ENCODE data around the gene COASY.

COASY gene

DNA sequence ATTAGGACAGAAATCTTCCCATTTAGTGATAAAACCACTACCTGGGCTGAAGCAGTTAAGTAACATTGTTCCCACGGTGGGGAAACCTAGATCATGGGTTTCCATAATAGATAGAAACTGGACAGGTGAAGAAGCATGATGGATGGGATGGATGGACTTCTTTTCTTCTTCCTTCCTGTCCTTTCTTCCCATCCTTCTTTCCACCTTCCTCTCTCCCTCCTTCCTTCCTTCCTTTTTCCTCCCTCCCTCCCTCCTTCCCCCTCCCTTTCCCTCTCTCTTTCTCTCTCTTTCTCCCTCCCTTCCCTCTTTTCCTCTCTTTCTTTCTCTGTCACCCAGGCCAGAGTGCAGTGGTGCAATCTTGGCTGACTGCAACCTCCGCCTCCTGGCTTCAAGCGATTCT is 12.5 kb downstream of the COASY start:
- no peak for DNase-seq (ENCODE audit: low read depth)

DNA sequence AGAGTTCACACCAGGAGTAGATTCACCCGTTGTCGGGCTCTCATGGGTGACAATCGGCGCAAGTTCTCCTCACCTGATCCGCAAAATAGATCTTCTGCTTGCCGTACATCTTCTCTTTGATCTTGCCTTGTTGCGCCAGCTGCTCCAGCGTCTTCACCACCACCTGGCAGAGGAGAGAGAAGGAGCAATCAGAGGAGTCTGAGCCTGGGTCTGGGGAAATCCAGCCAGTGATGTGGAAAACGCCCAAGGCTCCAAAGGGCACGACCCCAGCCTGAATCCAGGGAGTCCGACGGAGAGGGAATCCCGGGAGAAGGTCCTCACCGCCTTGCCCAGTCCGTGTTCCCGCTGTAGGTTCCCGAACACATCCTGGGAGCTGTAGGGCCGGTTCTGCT is 15.2 kb downstream of the COASY start:
- no peak for DNase-seq (ENCODE audit: low read depth)

DNA sequence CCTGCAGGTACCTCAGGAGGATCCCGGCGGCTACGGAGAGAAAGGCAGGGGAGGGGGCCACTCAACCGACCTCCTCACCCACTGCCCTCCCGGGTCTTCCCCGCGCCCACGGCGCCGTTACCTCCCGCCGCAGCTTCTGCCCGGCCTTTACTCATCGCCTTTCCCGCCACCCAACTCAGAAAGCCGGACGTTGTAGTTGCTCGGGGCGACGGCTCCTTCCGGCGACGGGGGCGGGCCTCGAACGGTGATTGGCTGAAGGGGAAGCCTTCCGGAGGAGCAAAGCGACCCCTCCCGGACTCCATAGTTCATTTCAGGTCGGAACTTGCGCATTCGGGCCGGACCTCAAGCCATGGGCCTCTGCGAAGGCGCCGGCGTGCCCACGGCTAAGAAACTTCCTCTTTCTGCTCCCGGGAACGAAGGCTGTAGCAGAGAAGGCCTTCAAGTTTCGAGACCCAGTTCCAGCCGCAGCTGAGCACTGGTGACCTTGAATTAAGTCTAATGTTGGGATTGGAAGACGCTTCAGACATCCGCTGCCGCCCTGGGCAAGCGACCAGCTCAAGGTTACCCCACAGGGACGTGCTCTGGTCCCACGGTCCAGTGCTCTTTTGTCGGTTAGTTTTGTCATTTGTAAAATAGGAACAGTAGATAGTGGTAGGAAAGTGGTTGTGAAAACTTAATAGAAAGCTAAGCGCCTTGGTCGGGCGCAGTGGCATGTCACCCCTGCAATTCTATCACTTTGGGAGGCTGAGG is 15.8 kb downstream of the COASY start, which contains the start of gene PSMC3IP:
PSMC3IP (minus strand) TSS at position 198 of the 750 bp plus-strand sequence; CDS start at position 155, 43 bp downstream.
- peak; percentile 89 for DNase-seq (ENCODE audit: low read depth)

DNA sequence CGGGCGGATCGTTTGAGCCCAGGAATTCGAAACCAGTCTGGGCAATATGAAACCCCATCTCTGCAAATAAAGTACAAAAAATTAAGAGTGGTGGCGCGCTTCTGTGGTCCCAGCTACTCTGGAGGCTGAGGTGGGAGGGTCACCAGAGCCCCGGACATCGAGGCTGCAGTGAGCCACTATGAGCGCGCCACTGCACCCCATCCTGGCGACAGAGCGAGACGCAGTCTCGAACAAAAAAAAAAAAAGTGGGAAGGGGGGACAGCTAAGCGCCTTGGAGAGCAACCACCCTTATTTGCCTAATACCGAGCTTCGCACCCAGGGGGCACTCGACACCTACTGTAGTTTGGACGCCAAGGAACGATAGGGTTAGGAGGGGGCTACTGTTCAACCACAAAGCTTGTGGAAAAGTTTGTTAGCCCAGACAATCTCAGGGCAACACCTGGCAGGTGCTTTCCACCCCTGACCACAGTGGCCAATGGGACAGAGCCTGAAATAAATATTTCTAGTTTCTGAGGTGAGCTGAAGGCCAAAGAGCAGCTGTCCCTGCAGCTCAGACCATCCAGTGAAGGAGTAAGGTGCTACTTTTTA is 16.4 kb downstream of the COASY start:
- DNase-seq (ENCODE audit: low read depth): peak; percentile 42

DNA sequence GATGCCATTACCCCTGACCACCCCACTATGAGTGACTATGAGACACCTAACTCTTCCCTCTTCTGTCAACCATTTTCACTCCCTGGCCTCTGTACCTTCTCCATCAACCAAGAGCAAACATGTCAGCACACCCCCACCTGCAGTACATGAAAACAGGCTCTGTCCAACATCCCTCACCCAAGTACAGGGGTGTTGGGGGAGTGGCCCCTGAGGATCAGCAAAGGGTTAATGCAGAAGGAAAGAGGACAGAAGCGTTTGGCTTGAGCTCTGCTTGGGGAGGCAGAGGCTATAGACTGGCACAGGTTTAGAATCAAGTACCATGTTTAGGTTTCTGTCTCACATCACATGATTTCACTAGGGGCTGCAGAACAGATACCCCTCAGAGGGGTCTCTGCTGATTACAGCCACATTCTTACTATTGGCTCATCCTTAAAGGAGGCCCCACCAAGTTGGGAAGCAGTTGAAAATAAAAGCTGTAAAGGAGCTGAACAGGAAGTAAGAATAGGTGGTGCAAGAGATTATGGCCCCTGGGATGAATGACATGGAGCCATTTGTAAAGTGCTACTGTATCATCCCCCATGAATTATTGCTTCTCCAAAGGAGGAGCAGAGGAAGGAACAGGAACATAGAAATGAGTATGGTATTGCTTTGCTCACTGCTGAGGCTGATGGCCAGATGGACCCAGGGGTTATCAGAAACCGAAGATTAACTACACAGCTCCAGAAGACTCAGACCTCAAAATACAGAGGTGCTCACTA is 18.0 kb downstream of the COASY start:
- no peak for DNase-seq (ENCODE audit: low read depth)

DNA sequence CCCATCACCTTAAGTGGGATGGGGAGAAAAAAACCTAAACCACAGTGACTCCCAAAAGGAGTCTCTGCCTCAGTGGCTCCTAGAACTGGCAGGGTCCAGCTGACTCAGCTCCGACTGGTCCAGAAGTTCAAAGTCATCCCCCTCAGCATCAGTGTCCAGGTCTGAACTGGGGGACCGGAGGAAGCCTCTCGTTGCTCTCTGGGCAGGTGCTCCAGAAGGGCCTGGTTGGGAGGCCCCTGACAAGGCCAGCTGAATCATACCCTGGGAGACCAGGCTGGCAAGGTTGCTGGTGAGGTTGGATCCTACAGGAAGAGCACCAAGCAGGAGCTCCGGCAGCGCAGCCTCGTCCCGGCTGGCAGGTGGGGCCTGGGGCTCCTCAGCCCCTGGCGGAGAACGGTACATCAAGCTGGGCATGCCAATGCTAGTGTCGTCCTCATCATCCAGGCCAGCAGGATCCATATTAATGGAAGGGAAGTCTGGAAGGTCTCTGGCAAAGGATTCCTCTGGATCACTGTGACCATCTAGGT is 19.9 kb downstream of the COASY start:
- DNase-seq (ENCODE audit: low read depth): no peak

DNA sequence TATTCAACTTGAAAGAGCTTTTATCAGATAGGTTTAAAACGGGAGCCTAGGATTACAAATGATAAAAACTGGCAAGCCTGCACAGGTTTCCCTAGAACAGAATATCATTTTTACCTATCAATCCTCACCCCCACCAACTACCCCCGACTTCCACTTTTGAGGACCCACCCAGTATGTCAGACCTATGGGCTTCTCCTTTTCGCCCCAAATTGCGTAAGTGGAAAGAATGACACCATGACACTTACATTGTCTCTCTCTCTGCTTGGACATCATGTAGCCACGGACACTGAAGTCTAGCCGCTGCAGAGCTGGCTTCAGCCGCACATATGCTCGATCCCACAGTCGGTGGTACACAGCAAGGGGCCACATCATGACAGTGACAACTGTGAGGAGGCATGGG is 22.9 kb downstream of the COASY start:
- DNase-seq (ENCODE audit: low read depth): no peak

DNA sequence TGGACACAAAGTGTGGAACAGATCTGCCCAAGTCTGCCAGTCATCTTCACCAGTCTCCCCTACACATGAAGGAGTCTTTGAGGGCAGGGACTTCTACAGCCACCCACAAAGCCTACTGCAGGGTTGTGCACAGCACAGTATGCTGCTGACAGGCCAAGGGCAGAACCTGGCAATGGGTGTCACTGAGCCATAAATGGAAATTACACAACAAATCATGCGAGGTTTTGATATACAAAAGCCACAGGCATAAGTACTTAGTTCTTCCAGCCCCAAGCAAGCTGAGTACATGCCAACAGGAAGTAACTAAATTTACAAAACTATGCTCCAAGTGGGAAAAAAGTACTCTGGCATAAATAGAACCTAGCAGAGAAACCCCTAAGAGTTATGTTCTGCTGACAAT is 23.4 kb downstream of the COASY start:
- no peak for DNase-seq (ENCODE audit: low read depth)

DNA sequence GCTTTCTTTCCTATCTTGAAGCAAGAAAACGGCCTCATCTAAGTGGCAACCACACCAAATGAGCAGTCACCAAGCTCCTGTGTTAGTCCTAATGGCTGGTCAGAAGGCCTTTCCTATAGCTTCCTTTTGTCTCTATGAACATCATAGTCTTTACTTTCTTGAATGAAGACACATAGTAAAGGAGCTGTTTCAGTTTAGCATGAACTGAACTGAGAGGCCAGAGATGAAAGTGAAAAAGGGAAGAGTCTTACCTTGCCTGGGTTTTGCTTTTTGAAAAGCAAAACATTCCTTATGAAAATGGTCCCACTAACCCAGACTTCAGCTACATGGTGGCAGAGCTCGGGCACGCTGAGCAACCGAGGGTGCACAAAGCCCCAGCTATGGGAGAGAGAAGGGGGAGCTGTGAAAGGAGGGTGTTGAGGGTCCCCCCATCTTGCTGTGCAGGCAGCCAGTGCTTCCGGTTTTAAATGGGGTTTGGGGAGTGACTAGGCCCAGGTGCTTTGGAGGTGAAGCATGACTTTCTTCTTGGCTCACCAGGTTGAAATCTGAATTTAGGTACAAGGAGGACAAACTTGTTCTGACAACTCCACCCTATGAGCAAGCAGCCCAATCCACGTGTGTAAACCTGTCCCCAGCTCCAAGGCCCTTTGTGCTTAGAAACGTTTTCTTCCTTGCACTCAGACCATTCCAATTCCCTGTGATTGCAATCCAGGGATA is 24.7 kb downstream of the COASY start:
- DNase-seq (ENCODE audit: low read depth): no peak

DNA sequence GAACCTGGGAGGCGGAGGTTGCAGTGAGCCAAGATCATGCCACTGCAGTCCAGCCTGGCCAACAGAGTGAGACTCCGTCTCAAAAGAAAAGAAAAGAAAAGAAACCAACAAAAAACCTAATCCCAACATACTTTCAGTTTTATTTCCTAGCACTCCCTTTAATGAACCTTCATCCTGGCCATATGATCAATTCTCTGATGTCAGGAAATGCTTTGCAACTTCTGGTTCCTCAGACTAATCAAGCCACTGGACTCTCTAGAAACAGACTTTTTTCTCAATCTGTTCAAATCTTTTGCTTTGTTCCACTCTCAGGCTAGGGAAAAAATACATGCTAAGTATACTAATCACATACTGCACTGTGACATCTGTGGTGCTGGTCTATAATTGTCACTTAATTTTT is 28.9 kb downstream of the COASY start:
- no peak for DNase-seq (ENCODE audit: low read depth)

DNA sequence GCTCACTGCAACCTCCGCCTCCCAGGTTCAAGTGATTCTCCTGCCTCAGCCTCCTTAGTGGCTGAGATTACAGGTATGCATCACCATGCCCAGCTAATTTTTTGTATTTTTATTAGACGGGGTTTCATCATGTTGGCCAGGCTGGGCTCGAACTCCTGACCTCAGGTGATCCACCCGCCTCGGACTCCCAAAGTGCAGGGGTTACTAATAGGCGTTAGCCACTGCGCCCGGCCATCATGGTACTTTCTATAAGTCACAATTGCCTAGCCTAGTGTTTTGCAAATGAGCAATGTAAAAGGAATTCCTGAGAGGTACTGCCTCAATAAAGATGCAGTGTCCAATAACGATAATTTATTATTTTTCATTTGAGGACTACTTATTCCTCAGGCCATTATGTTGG is 29.5 kb downstream of the COASY start:
- no peak for DNase-seq (ENCODE audit: low read depth)

DNA sequence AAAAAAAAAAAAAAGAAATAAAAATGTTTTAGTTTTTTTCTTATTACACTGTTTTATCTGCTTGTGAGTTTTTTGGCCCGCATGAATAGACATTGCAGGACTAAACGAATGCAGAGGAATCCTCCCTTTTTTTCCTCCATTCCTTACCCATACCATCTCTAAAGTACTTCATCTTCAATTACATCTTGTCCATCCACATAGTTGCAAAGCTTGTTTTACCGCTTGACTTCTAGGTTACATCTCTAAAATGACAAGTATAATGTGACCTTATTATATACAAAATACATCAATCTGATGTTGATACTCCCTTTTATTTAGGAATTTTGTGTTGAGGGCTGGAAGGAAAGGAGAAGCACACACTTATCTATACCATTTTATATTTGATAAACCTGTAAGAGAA is 34.4 kb downstream of the COASY start:
- no peak for DNase-seq (ENCODE audit: low read depth)

DNA sequence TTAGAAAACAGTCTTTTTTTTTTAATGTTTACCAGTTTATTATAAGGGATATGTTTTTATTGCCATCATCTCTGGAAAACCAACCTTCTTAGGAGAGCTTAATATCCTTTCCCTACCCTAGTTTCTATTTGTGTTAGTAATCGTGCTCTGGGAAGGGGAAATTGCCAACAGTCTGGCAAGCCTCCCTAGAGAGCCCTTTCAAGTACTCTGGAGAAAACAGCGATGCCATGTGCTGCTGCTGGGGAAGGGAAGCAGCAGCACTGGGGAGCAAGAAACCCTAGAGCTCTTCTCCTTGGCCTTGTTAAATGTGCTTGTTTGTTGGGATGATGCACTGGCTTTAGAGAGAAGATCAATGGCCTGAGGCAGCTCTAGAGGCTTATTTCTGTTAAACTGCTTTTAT is 37.0 kb downstream of the COASY start:
- DNase-seq (ENCODE audit: low read depth): no peak

DNA sequence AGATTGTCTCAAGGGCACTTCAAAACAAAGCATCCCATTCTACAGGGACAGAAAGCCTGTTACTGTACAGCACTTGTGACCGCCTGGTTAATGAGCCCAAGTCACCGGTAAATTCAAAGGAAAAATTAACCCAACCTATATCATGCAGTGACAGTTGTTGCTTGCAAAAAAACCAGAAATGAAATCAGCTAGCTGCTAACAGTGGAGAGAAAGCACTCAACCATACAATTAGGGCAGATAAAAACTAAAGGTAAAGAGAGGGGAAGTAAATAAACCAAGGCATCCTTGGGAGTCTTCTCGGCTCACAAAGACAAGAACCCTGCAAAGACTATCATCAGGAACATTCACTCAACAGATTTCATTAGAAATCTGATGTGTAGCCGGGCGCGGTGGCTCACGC is 41.4 kb downstream of the COASY start:
- DNase-seq (ENCODE audit: low read depth): no peak

DNA sequence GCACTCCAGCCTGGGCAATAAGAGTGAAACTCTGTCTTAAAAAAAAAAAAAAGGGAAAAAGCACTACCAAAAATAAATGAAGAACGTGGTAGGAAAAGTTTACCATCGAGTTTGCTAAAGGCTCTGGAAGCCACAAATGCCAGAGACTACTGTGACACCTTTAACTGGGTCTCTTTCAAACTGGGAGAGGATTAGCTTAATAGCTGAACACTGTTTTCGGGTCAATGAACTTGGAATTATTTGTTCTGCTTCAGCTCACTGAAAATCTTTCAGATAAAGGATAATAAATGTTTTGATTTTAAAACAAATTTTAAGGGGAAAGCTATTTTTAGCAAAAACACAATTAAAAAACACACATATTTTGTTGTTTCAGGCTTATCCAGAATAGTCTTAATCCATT is 45.8 kb downstream of the COASY start:
- no peak for DNase-seq (ENCODE audit: low read depth)

DNA sequence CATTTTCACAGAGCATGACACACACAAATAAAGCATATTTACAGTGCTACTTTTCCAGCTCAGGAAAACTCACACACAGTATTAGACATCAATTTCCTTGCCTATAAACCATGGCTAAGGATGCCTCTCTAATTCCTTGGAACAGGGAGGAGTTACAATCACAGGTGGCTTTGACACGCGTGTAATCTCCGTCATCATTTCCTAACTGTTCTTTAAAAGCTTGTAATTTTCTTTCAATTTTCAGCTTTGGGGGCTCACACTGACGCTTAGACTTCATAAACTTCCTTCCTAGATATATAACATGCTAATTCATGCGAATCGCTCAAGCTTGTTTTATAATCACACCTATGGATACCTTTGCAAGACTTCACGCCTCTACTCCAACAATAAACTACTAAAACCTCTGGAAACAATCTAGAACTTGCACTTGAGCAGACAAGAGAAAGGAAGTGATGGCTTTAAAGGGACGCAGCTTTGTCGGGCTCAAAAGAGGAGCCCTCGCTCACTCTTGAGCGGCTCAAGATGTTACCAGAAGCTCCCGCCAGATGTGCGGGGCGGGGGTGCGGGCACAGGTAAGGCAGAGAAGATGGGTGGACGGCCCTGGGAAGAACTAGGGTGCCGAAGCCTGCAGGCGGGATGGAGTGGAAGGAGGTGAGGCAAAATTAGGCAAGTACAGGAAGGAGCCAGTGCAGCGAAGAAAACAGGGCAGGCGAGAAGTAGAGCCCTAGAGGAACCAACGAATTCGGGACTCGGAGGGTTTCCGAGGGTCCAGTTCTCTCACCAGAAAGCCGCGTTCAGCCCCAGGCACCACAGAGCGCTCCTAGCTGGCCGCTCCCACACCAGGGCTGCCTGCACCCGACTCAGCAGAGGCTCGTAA is 46.6 kb downstream of the COASY start:
- DNase-seq (ENCODE audit: low read depth): no peak

DNA sequence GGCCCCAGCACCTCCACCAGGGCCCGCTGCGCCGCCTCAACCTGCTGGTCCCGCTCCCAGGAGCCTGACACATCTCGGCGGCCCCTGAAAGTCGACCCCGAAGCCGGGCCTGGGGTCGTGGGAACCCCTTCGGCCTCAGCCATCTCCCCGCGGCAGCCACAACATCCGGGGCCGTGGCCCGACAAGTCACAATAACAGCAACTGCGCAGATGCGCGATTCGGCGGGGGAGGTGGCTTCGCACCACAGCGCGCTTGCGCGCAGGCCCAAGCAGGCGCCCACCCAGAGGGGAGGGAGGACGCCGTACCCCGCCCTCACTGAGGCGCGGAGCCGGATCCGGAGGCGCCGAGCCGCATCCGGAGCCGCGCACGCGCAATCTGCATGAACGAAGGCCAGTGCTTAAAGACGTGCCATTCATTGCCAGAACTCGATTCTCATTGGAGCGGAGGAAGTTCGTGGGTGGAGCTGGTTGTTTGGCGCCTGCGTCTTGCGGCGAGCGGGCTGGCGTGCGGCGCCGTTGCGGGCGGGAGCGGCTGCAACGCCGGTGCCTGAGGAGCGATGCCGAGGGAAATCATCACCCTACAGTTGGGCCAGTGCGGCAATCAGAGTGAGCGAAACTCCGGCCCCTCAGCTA is 47.4 kb downstream of the COASY start, which contains the start of the genes RETREG3 and TUBG1:
RETREG3 (minus strand) TSS at position 193 of the 632 bp plus-strand sequence; CDS start at position 143, 50 bp downstream.
TUBG1 (plus strand) TSS at position 502 of the 632 bp plus-strand sequence; CDS start at position 557, 55 bp downstream.
- peak; percentile 99 for DNase-seq (ENCODE audit: low read depth)

DNA sequence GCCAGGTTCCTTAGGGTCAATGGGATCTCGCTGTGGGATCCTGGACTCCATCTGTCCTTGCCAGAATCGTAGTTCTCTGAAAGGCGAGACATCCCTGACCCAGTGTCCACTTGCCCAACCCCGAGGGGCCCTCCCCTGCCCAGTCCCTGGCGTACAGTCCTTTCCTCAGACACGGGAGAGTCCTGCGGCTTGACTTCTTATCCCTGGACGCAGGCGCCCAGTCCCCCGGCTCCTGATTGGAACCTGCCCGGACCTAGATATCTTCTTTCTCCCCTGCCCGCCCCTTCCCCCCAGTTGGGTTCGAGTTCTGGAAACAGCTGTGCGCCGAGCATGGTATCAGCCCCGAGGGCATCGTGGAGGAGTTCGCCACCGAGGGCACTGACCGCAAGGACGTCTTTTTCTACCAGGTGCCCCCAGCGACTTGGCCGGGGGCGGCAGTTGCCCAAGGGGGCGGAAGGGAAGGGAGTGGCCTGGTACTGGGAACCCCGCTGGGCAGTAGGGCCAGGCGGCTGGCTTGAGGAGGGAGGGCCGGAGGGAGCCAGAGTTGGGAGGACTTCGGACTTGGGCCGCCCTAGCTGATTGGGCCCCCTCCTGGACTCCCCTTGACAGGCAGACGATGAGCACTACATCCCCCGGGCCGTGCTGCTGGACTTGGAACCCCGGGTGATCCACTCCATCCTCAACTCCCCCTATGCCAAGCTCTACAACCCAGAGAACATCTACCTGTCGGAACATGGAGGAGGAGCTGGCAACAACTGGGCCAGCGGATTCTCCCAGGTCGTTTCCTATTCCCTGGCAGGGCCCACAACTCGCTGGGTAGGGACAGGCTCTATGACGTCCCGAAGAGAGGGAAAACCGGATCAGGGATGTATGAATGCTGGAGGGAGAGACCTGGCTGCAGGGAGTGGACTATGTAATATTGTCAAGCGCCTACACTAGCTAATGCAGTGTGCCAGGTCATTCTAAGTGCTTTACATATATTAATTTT is 48.2 kb downstream of the COASY start:
- DNase-seq (ENCODE audit: low read depth): peak; percentile 5

DNA sequence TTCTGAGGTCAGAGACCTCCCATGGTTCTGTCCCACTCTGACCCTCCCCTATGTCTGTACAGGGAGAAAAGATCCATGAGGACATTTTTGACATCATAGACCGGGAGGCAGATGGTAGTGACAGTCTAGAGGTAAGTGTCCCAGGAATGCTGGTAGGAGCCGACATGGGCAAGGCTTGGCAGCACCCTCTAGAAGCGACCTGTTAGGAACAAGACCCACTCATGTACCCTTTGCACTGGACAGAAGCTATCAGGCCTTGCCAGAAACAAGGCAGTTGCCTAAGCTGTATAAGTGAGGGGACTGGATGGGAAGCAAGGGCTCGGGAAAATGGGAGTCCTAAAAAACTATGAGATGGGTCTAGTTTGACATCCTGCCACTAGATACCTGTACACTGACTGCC is 50.1 kb downstream of the COASY start:
- DNase-seq (ENCODE audit: low read depth): no peak
